Tibial nerve (tissue), 4 donors: ENCODE data around the gene BMPR1A.

ENCODE experiments used
- EP300 ChIP-seq, 2 donors: sonication (generic); formaldehyde crosslinking; IDR thresholded peaks; one replicate each; pipeline ENCODE4 v1.6.1; 2017; ENCODE audit warnings: antibody characterized with exemption in 2 of 2, mild to moderate bottlenecking in 1 of 2
- POLR2A ChIP-seq, 2 donors: fragments of 450-650 bp; IDR thresholded peaks; one replicate each; pipeline ENCODE4 v1.6.1; 2017; ENCODE audit warnings: antibody characterized with exemption in 2 of 2, mild to moderate bottlenecking in 2 of 2, moderate library complexity in 2 of 2
- TF ChIP-seq, protein P1 (sequence below), 5 experiments: fragments of 200-600 bp in 3 of 5; fragments of 450-650 bp in 2 of 5; sonication (generic) in 3 of 5; IDR thresholded peaks; one replicate each; pipeline ENCODE4 v1.5.1; 2016 to 2019; ENCODE audit warnings: antibody characterized with exemption in 5 of 5, mild to moderate bottlenecking in 3 of 5, moderate library complexity in 2 of 5

GRCh38 chr10:86952106-86952505 is 195.7 kb downstream of the BMPR1A start:
- TF ChIP-seq, protein P1, sequence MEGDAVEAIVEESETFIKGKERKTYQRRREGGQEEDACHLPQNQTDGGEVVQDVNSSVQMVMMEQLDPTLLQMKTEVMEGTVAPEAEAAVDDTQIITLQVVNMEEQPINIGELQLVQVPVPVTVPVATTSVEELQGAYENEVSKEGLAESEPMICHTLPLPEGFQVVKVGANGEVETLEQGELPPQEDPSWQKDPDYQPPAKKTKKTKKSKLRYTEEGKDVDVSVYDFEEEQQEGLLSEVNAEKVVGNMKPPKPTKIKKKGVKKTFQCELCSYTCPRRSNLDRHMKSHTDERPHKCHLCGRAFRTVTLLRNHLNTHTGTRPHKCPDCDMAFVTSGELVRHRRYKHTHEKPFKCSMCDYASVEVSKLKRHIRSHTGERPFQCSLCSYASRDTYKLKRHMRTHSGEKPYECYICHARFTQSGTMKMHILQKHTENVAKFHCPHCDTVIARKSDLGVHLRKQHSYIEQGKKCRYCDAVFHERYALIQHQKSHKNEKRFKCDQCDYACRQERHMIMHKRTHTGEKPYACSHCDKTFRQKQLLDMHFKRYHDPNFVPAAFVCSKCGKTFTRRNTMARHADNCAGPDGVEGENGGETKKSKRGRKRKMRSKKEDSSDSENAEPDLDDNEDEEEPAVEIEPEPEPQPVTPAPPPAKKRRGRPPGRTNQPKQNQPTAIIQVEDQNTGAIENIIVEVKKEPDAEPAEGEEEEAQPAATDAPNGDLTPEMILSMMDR (IDR thresholded peaks at IDR 0.05), result no peak
- TF ChIP-seq EP300 (IDR thresholded peaks at IDR 0.05) (no peak), POLR2A (IDR thresholded peaks at IDR 0.05) (no peak)
